IPS-18a (cell line): Measurements from ENCODE around the gene SMOC1.

Experiments
- H3K27ac ChIP-seq: one replicate; pipeline ENCODE4 v1.5.1; 2013; ENCODE audit warnings: low read length
- H3K27me3 ChIP-seq: one replicate; pipeline ENCODE4 v1.6.1; 2013; ENCODE audit warnings: mild to moderate bottlenecking, low read length; ENCODE audit not compliant: control insufficient read depth, insufficient read depth
- H3K36me3 ChIP-seq: one replicate; pipeline ENCODE4 v1.6.1; 2013; ENCODE audit warnings: low read depth, low read length; ENCODE audit not compliant: control insufficient read depth
- H3K4me1 ChIP-seq: one replicate; pipeline ENCODE4 v1.6.1; 2013; ENCODE audit warnings: low read depth, low read length; ENCODE audit not compliant: control insufficient read depth
- H3K4me3 ChIP-seq: one replicate; pipeline ENCODE4 v1.5.1; 2013; ENCODE audit warnings: low read length
- H3K9ac ChIP-seq: one replicate; pipeline ENCODE4 v1.6.1; 2013; ENCODE audit warnings: mild to moderate bottlenecking, low read length, moderate library complexity
- H3K9me3 ChIP-seq: one replicate; pipeline ENCODE4 v1.6.1; 2013; ENCODE audit warnings: low read depth, low read length; ENCODE audit not compliant: control insufficient read depth

The SMOC1 gene

GRCh38 chr14:69879175-69880043, at the start of gene SMOC1:
SMOC1 (plus strand) TSS chr14:69879416; CDS start chr14:69879679, 263 bp downstream.
- Histone ChIP-seq H3K27me3 (peaks cover 38% of the 10 kb centered on the region), H3K4me3 (peak within 1 kb of the TSS; percentile 76), H3K27ac (no peak within 1 kb of the TSS), H3K36me3 (no peaks in the 10 kb centered on the region), H3K9me3 (no peaks in the 10 kb centered on the region), H3K4me1 (no peaks in the 10 kb centered on the region), H3K9ac (peak within 1 kb of the TSS; percentile 12)

- Histone ChIP-seq H3K4me1 (peaks cover 17% of the 10 kb centered on the region), H3K27ac (no peak overlapping the region), H3K9ac (no peak overlapping the region), H3K27me3 (no peaks in the 10 kb centered on the region), H3K36me3 (no peaks in the 10 kb centered on the region), H3K9me3 (no peaks in the 10 kb centered on the region), H3K4me3 (no peak overlapping the region)
Observed at GRCh38 chr14:69838881-69839416, 40.3 kb upstream of the SMOC1 start.

- no peaks in the 10 kb centered on the region for H3K36me3 ChIP-seq
- no peak overlapping the region for H3K27ac ChIP-seq
- no peak overlapping the region for H3K4me3 ChIP-seq
- no peak overlapping the region for H3K9ac ChIP-seq
- H3K9me3 ChIP-seq = no peaks in the 10 kb centered on the region
- H3K27me3 ChIP-seq = no peaks in the 10 kb centered on the region
- H3K4me1 ChIP-seq = peaks cover 17% of the 10 kb centered on the region
Observed at GRCh38 chr14:69839661-69840060, 39.6 kb upstream of the SMOC1 start.

- Histone ChIP-seq H3K9me3 (no peaks in the 10 kb centered on the region), H3K27me3 (no peaks in the 10 kb centered on the region)
Observed at GRCh38 chr14:69841656-69842055, 37.6 kb upstream of the SMOC1 start.

GRCh38 chr14:69842686-69843420, 36.4 kb upstream of the SMOC1 start:
- Histone ChIP-seq H3K9ac (no peak overlapping the region), H3K4me3 (no peak overlapping the region), H3K36me3 (no peaks in the 10 kb centered on the region), H3K27ac (no peak overlapping the region), H3K4me1 (peaks cover 17% of the 10 kb centered on the region), H3K27me3 (no peaks in the 10 kb centered on the region), H3K9me3 (no peaks in the 10 kb centered on the region)

More at GRCh38 chr14:69841656-69842055, 37.6 kb upstream of the SMOC1 start:
- no peak overlapping the region for H3K27ac ChIP-seq
- H3K9ac ChIP-seq = no peak overlapping the region
- peaks cover 17% of the 10 kb centered on the region for H3K4me1 ChIP-seq
- no peak overlapping the region for H3K4me3 ChIP-seq
- no peaks in the 10 kb centered on the region for H3K36me3 ChIP-seq

- peaks cover 17% of the 10 kb centered on the region for H3K4me1 ChIP-seq
- H3K27ac ChIP-seq = no peak overlapping the region
- no peaks in the 10 kb centered on the region for H3K9me3 ChIP-seq
- no peaks in the 10 kb centered on the region for H3K36me3 ChIP-seq
- H3K9ac ChIP-seq = no peak overlapping the region
- no peaks in the 10 kb centered on the region for H3K27me3 ChIP-seq
- H3K4me3 ChIP-seq = no peak overlapping the region
Observed at GRCh38 chr14:69844171-69844570, 35.0 kb upstream of the SMOC1 start.

GRCh38 chr14:69845050-69845581, 34.1 kb upstream of the SMOC1 start:
- Histone ChIP-seq H3K4me3 (no peak overlapping the region), H3K4me1 (peaks cover 17% of the 10 kb centered on the region), H3K27ac (no peak overlapping the region), H3K27me3 (no peaks in the 10 kb centered on the region), H3K9ac (no peak overlapping the region), H3K36me3 (no peaks in the 10 kb centered on the region), H3K9me3 (no peaks in the 10 kb centered on the region)

GRCh38 chr14:69845787-69846186, 33.4 kb upstream of the SMOC1 start:
- Histone ChIP-seq H3K27ac (no peak overlapping the region), H3K9me3 (no peaks in the 10 kb centered on the region), H3K9ac (no peak overlapping the region), H3K4me1 (peaks cover 17% of the 10 kb centered on the region), H3K36me3 (no peaks in the 10 kb centered on the region), H3K27me3 (no peaks in the 10 kb centered on the region), H3K4me3 (no peak overlapping the region)

GRCh38 chr14:69848156-69848555, 31.1 kb upstream of the SMOC1 start:
- H3K4me1 ChIP-seq = no peaks in the 10 kb centered on the region
- H3K4me3 ChIP-seq = no peak overlapping the region
- H3K9me3 ChIP-seq = no peaks in the 10 kb centered on the region

GRCh38 chr14:69848903-69849391, 30.3 kb upstream of the SMOC1 start:
- Histone ChIP-seq H3K36me3 (no peaks in the 10 kb centered on the region), H3K9ac (no peak overlapping the region), H3K27ac (no peak overlapping the region), H3K9me3 (no peaks in the 10 kb centered on the region), H3K4me1 (no peaks in the 10 kb centered on the region), H3K27me3 (no peaks in the 10 kb centered on the region), H3K4me3 (no peak overlapping the region)

More at GRCh38 chr14:69848156-69848555, 31.1 kb upstream of the SMOC1 start:
- no peak overlapping the region for H3K9ac ChIP-seq
- no peak overlapping the region for H3K27ac ChIP-seq
- no peaks in the 10 kb centered on the region for H3K36me3 ChIP-seq
- no peaks in the 10 kb centered on the region for H3K27me3 ChIP-seq

- H3K27ac ChIP-seq = no peak overlapping the region
- H3K27me3 ChIP-seq = no peaks in the 10 kb centered on the region
- no peak overlapping the region for H3K4me3 ChIP-seq
- no peak overlapping the region for H3K9ac ChIP-seq
- no peaks in the 10 kb centered on the region for H3K4me1 ChIP-seq
- H3K9me3 ChIP-seq = no peaks in the 10 kb centered on the region
- no peaks in the 10 kb centered on the region for H3K36me3 ChIP-seq
Observed at GRCh38 chr14:69850086-69850735, 29.0 kb upstream of the SMOC1 start.
